Coronary artery (tissue), 2 donors: ENCODE results near the gene MAD1L1.

Experiments used
- DNase-seq: peaks from one replicate; pipeline ENCODE4 v3.0.0-alpha.2; 2017; ENCODE audit warnings: low spot score
- H3K27ac ChIP-seq, 2 donors: fragments of 200-600 bp; sonication (generic); one replicate each; pipeline ENCODE4 v1.5.1; 2016 to 2019
- H3K4me3 ChIP-seq: fragments of 200-600 bp; sonication (generic); 2 replicates; pipeline ENCODE4 v1.5.1; 2016; ENCODE audit warnings: mild to moderate bottlenecking, moderate library complexity
- TF ChIP-seq, protein P1 (sequence below): fragments of 200-600 bp; sonication (generic); IDR thresholded peaks from one replicate; pipeline ENCODE4 v1.5.1; 2019; ENCODE audit warnings: antibody characterized with exemption

Gene MAD1L1

GRCh38 chr7:1914743-1915142 lies 318.0 kb downstream of the MAD1L1 start:
- no peak for DNase-seq
- no peak overlapping the region for H3K4me3 ChIP-seq
- H3K27ac ChIP-seq: no peak overlapping the region
- TF ChIP-seq, protein P1, sequence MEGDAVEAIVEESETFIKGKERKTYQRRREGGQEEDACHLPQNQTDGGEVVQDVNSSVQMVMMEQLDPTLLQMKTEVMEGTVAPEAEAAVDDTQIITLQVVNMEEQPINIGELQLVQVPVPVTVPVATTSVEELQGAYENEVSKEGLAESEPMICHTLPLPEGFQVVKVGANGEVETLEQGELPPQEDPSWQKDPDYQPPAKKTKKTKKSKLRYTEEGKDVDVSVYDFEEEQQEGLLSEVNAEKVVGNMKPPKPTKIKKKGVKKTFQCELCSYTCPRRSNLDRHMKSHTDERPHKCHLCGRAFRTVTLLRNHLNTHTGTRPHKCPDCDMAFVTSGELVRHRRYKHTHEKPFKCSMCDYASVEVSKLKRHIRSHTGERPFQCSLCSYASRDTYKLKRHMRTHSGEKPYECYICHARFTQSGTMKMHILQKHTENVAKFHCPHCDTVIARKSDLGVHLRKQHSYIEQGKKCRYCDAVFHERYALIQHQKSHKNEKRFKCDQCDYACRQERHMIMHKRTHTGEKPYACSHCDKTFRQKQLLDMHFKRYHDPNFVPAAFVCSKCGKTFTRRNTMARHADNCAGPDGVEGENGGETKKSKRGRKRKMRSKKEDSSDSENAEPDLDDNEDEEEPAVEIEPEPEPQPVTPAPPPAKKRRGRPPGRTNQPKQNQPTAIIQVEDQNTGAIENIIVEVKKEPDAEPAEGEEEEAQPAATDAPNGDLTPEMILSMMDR: no peak

DNA sequence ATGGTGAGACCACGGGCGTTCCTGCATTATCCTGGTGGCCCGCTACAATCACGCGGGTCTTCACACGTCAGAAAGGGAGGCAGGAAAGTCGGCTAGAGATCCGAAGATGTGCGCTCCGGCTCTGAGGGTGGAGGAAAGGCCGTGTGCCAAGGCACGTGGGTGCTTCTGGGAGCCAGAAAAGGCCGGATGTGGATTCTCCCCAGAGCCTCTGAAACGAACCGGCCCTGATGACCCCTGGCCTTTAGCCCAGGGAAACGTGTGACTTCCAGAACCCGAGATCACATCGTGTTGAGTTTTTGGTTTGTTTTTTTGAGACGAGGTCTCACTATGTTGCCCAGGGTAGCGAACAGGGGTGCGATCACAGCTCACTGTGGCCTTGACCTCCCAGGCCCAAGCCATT lies 318.4 kb downstream of the MAD1L1 start:
- H3K27ac ChIP-seq: no peak overlapping the region
- TF ChIP-seq, protein P1: no peak
- no peak overlapping the region for H3K4me3 ChIP-seq
- no peak for DNase-seq

DNA sequence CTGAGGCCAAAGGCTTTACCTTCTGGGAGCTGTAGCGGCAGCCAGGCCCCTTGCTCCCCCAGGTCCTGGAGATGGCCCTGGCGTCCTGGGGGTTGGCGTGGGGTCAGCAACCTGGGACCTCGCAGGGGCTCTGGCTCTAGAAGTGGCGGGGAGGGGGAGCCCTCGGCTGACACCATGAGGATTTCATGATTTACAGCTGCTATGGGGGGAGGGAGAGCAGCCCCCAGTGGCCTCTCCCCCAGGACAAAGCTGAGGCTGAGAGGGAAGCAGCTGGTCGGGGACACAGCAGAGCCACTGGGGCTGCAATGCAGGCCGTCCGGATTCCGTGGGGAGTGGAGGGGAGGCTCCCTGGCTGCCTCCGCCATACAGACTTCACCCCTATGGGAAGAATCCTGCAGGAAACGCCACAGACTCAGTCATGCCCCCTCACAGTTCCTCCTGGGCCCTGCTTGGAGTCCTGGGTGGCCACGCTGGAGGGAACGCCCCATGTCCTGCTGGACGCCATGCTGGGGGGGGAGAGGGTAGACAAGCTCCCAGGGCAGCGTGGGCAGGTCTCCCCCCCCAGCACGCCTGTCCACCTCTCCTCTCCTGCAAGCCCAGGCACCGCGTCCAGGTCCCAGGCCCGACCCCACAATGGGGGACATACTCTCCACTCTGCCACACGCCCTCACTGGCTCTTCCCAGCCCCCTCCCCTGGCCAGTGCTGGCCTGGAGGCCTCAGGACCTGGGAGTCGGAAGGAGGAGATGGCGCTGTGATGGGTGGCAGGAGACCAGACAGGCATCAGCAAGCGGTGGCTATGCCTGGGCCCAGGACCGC lies 319.1 kb downstream of the MAD1L1 start:
- Histone ChIP-seq H3K4me3 (no peak overlapping the region), H3K27ac (no peak overlapping the region)
- DNase-seq: no peak
- TF ChIP-seq, protein P1: no peak

- Histone ChIP-seq H3K27ac (no peak overlapping the region), H3K4me3 (peak overlapping the region; percentile 38)
- no peak for DNase-seq
- TF ChIP-seq, protein P1: no peak
Measured at GRCh38 chr7:1912593-1913465, 319.9 kb downstream of the MAD1L1 start.

GRCh38 chr7:1911571-1911970 lies 321.2 kb downstream of the MAD1L1 start:
- Histone ChIP-seq H3K27ac (no peak overlapping the region), H3K4me3 (no peak overlapping the region)
- no peak for DNase-seq
- TF ChIP-seq, protein P1: no peak

DNA sequence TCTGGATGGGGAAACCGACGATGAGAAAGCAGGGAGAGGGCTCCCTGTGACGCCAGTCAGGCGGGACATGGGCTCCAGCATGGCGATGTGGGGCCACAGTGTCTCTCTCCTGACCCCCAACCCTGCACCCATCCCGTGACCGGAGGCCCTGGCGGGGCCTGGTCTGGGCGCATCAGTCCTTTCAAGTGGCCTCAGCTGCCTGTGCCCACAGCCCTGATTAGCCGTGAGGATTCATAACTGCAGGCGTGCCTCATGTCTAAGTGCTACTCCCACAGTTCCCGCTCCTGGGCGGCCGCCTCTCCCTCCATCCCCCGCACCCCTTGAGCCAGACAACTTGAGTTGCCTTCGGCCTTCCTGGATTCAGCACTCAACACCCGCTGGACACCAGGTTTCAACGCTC lies 321.9 kb downstream of the MAD1L1 start:
- Histone ChIP-seq H3K4me3 (no peak overlapping the region), H3K27ac (no peak overlapping the region)
- TF ChIP-seq, protein P1: no peak
- no peak for DNase-seq
